Breast epithelium (tissue), 3 donors: Measurements from ENCODE around the gene NECTIN4.

Experiments used
- CTCF ChIP-seq, 3 donors: fragments of 450-650 bp; IDR thresholded peaks; one replicate each; pipeline ENCODE4 v1.5.1; 2016 to 2017; ENCODE audit warnings: antibody characterized with exemption in 3 of 3, mild to moderate bottlenecking in 3 of 3, moderate library complexity in 3 of 3
- POLR2A ChIP-seq: fragments of 450-650 bp; IDR thresholded peaks from one replicate; pipeline ENCODE4 v1.6.1; 2016; ENCODE audit warnings: antibody characterized with exemption, mild to moderate bottlenecking, moderate library complexity

DNA sequence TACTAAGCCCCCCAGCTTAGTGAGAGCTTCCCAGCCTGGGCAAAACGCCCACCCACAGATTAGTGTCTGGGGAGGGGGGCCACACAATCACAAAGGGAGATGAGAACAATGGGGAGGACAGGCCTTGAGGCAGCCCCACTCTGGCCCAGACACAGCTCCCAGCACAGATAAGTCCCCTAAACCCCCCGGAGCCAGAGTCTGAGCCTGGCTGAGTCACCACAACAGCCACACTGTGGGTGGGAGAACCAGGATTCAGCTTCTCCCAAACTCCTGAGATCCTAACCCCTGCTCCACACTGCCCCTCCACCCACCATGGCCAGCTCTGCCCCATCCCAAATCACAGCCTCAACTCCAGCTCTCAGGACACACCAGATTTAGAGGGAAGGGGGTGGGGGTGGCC lies 4.2 kb downstream of the NECTIN4 start:
- TF ChIP-seq POLR2A (no peak), CTCF (IDR thresholded peaks at IDR 0.05) (no peak)
